HG03159 (cell line): ENCODE measurements around the gene KLHL29.

Experiments used
- ATAC-seq: cut with Tn5 transposase; IDR thresholded peaks from one replicate; pipeline ENCODE4 v1.9.1; 2021; ENCODE audit warnings: mild to moderate bottlenecking, moderate library complexity; ENCODE audit not compliant: unreplicated experiment

Gene KLHL29

GRCh38 chr2:23489471-23490322 lies 104.7 kb downstream of the KLHL29 start:
- ATAC-seq: no peak

DNA sequence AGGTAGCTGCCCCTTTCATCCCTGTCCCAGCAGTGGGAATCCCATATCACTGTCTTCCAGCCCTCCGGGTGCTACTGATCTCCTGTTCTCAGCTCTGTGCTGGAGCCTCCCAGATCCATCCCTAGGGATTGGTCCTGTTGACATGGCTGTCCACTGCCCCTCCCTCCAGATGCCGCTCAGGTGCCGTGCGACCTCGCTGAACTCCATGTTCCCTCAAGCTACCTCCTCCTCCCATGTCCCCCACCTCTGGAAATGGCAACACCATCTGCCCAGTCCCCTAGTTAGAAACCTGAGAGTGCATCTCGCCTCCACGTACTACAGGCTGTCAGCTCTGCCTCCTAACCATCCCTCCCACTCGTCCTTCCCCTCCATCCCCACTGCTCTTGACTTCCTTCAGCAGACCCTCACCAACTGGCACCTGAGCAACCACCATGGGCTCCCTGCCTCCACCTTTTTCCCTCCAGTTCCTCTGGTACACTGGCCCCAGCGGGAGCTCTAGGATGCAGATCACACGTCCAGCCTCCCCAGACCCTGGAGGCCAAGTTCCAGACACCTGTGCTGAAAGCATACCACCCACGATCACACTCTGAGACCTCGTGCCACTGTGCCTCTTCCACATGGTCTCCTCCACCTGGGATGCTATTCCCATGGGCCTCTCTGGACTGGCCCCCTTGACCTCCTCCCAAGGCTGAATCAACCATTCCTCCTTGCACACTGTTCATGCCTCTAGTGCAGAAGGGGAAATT lies 106.8 kb downstream of the KLHL29 start:
- no peak for ATAC-seq

GRCh38 chr2:23492337-23492675 lies 107.3 kb downstream of the KLHL29 start:
- no peak for ATAC-seq

GRCh38 chr2:23492921-23493320 lies 107.9 kb downstream of the KLHL29 start:
- no peak for ATAC-seq

DNA sequence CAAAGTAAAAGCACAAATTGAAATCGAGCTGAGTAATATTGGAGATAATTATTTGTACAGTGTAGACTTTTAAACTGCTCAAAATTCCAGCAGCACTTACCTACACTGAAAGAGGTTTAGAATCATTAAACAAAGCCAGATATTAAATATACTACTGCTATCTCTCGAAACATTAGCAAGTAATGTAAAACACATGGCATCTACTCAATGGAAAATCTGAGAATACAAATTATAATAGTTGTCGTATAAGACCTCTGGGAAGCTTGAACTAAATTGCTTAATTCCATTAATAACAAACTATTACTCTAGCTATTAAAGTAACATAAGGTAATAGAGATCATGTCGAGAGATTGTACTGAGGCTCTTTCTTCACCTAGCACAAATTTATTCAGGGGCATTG lies 108.9 kb downstream of the KLHL29 start:
- ATAC-seq: no peak

- ATAC-seq: no peak
Observed at GRCh38 chr2:23494286-23494685, 109.3 kb downstream of the KLHL29 start.

- no peak for ATAC-seq
Observed at GRCh38 chr2:23495661-23496114, 110.7 kb downstream of the KLHL29 start.

DNA sequence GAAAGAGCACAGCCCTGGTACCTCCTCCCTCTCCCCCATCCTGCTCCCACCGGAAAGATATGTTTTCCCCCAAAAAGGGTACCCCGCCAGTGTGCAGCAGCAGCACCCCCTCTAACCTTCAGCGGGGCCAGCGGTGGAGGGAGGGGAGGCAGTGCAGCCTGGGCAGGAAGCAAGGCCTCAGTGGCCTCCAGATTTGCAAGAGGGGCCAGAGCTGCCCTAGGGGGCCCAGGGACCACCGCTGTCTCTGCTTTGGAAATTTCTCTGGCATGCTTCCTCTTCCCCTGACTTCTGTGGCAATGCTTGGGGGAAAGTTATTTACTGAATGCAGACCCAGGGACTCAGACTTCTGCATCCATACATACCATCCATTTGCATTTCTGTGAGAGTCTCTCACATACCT lies 111.5 kb downstream of the KLHL29 start:
- ATAC-seq: no peak

GRCh38 chr2:23497063-23497462 lies 112.1 kb downstream of the KLHL29 start:
- no peak for ATAC-seq

DNA sequence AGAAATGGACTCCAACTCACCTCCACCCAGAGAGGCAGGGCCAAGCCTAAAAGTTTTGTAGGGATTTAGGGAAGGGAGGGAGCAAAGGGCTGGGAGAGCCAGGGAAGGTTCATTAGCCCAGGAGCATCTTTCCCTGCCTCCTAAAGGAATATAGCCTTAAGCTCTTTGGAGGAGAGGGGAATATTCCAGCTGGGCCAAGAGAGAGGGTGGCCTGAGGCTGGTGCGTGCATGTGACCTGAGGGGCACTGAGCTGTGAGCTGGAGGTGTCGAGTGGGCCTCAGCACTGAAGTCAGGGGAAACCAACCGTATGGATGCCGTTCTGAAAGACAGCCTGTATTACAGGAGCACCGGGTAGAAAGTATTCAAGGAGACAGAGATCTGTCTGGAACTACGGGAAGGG lies 112.6 kb downstream of the KLHL29 start:
- no peak for ATAC-seq

- ATAC-seq: no peak
Observed at GRCh38 chr2:23498943-23499342, 114.0 kb downstream of the KLHL29 start.

DNA sequence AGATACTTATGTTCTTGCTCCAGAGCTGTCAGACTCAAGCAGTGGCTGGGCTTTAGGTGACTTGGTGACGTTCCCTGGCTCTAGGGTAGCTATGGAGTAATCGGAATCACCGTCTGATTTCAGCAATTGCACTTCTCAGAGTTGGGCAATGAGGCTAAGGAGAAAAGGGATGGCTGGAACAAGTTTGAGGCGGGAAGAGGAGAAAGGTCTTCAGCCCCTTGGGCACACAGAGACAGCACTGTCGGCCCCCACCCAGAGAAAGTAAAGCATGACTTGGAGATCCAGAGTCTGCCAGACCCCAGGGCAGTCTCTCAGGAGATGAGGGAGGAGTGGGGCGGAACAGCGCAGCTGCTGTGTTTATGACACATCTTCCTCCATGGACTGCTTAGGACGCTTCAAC lies 114.5 kb downstream of the KLHL29 start:
- no peak for ATAC-seq

- no peak for ATAC-seq
Observed at GRCh38 chr2:23500836-23501235, 115.9 kb downstream of the KLHL29 start.

GRCh38 chr2:23502096-23502495 lies 117.1 kb downstream of the KLHL29 start:
- no peak for ATAC-seq

- ATAC-seq: no peak
Observed at GRCh38 chr2:23503097-23503496, 118.1 kb downstream of the KLHL29 start.

GRCh38 chr2:23503682-23504081 lies 118.7 kb downstream of the KLHL29 start:
- ATAC-seq: no peak

- ATAC-seq: no peak
Observed at GRCh38 chr2:23504591-23504990, 119.6 kb downstream of the KLHL29 start.

- no peak for ATAC-seq
Observed at GRCh38 chr2:23505218-23505983, 120.4 kb downstream of the KLHL29 start.

DNA sequence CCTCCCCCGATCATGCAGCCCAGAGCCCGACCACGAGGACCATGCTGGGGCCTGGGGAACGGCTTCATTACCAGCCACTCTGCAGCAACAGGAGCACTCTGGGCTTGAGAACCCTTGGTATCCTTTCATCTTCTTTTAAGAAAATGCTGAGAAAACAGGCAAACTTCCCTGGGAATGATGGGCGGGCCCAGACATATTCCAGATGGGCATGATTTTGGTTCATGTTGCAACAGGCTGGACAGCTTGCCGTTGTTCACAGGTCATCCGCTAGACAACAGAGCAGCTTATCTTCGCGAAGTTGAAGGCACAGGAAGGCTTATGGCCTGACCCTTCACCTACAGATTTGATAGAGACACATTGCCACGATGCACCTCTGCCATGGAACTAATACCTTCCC lies 121.0 kb downstream of the KLHL29 start:
- ATAC-seq: peak; percentile 16

- peak; percentile 58 for ATAC-seq
Observed at GRCh38 chr2:23506531-23507266, 121.7 kb downstream of the KLHL29 start.
